NCI-H1105 treated with DMSO at 0.1 percent for 48 hours (cell line): Measurements from ENCODE around the gene USP47.

Source experiments
- DNase-seq: peaks from one replicate; lab custom pipeline; 2025; lab: John Stamatoyannopoulos, UW

USP47 gene

DNA sequence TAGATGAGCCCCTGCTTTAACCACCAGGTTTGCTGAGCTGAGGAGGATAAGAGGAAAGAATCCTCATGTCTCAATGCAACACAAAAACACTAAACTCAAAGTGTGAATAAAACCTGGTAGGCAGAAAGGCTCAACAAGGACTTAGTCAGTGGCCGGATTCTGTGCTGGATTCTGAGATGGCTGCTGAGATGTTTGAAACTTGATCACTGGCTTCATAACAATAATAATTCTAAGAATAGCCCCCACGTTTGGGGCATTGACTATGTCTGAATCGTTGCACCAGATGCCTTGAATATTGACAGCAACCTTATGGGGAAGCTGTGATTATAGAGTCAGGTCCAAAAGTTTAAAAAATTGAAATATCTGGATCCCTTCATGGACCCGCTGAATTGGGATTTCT is 162.0 kb downstream of the USP47 start:
- DNase-seq: no peak

- no peak for DNase-seq
Measured at GRCh38 chr11:12005061-12005460, 163.3 kb downstream of the USP47 start.

DNA sequence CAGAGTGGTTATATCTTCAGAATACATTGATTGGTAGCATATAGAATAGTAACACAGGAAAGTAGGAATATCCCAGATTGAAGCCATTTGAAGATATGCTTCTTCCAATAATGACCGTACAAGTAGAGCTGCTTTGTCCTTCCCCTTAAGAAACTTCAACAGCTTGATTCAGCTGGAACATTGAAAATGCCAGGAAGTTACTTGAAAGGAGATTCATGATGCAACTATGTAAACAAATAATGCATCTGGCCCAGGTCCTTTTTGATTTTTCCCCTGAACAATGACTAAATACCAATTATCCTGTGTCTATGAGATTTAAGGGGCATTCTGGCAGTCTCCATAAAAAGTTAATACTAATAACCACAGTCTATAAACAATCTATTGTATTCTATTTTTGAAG is 163.7 kb downstream of the USP47 start:
- DNase-seq: no peak

- no peak for DNase-seq
Measured at GRCh38 chr11:12006552-12007229, 164.9 kb downstream of the USP47 start.

DNA sequence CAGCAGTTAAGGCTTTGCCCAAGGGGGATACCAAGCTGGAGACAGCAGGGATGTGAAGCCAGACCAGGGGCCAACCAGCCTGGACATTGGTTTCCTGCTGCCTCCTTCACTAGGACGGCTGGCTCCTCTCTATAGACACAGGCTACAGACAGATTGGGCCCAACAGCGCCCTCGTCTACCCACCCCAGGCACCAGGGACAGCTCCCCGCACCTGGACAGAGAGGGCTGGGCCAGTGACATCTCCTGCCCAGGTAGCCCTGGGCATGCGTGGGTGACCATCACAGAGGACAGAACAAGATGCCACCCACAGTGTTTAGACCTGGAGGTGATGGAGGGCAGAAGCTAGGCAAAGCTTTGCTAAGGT is 165.4 kb downstream of the USP47 start:
- DNase-seq: no peak

DNA sequence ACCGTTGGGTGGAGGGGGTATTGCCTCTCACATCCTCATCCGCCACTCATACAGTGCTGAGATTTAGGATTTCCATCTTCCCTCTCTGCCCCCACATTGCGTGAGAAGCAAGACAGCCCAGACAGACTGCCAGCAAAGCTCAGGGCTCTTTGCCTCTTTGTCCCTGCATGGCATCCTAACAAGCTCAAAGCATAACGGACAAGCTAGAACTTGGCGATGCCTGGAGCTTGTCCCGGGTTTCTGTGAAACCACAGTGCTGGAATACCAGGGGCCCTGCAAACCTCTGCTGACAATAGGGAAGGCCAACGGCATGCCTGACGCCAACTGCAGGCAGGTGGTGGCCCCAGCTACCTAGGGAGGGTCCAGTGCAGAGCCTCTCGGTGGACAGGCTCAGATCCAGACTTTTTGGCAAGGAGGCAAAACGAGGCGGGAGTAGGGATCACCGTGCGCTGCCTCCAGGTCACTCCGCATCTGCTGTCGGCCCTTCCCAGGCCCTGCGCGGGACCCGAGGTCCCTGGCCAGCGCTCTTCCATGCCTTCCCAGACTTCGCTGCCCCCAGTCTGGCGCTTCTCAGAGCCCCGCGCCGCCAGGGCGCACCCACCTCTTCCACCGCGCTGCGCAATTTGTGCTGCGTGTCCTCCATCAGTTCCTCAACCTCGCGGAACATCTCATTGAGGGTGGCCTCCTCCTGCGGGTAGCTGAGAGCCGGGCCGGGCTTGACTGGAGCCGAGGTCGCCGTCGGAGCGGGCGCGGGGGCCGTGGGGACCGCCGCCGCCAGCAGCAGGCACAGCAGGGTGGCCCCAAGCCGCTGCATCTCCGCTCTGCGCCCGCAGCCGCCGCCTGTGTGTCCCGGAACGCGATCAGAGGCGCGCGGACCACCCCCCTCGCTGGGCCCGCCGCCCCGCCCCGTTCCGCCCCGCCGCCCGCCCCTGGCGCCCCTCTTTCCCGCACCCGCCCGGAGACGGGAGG is 166.3 kb downstream of the USP47 start, which contains the start of gene DKK3:
Gene DKK3, minus strand, starts transcription at position 858 of the 969 bp plus-strand sequence. Its CDS starts 44 bp downstream, at position 814.
- DNase-seq: peak; percentile 62
